HCT116 (cell line): ENCODE measurements around the gene ZYG11A.

ENCODE experiments used
- ATF3 ChIP-seq: IDR thresholded peaks from 2 replicates; pipeline ENCODE4 v1.6.1; 2012
- CTCF ChIP-seq, 3 experiments: fragments of 200-600 bp in 1 of 3; sonication (generic) in 1 of 3; IDR thresholded peaks in 2 of 3; conservative IDR thresholded peaks in 1 of 3; 2 replicates each; pipeline ENCODE4 v1.5.1; 2012 to 2017; ENCODE audit warnings: low read depth in 2 of 3, low read length in 2 of 3, antibody characterized with exemption in 1 of 3, borderline replicate concordance in 1 of 3, control low read depth in 1 of 3, mild to moderate bottlenecking in 1 of 3, mixed read lengths in 1 of 3, mixed run types in 1 of 3, moderate library complexity in 1 of 3; ENCODE audit not compliant: insufficient read depth in 1 of 3
- EGR1 ChIP-seq: IDR thresholded peaks from 2 replicates; pipeline ENCODE4 v1.6.1; 2012; ENCODE audit warnings: low read depth
- EZH2 ChIP-seq: fragments of 200-600 bp; sonication (generic); IDR thresholded peaks from 2 replicates; pipeline ENCODE4 v1.6.1; 2017; ENCODE audit warnings: antibody characterized with exemption, mixed run types
- EZH2phosphoT487 ChIP-seq: fragments of 200-600 bp; IDR thresholded peaks from 2 replicates; pipeline ENCODE4 v1.6.1; 2018; ENCODE audit warnings: antibody characterized with exemption, borderline replicate concordance
- FOSL1 ChIP-seq: IDR thresholded peaks from 2 replicates; pipeline ENCODE4 v1.6.1; 2012; ENCODE audit warnings: low read depth
- JUND ChIP-seq: IDR thresholded peaks from 2 replicates; pipeline ENCODE4 v1.6.1; 2012
- POLR2A ChIP-seq: IDR thresholded peaks from 2 replicates; pipeline ENCODE4 v1.7.0; 2011; ENCODE audit warnings: borderline replicate concordance; ENCODE audit not compliant: insufficient read depth, insufficient read length; ENCODE audit errors: extremely low read depth
- POLR2AphosphoS5 ChIP-seq: IDR thresholded peaks from 2 replicates; pipeline ENCODE4 v1.6.1; 2011; ENCODE audit warnings: mild to moderate bottlenecking, low read depth, low read length, moderate library complexity
- RAD21 ChIP-seq: IDR thresholded peaks from 2 replicates; pipeline ENCODE4 v1.6.1; 2012; ENCODE audit warnings: low read depth, mild to moderate bottlenecking
- SP1 ChIP-seq: IDR thresholded peaks from 2 replicates; pipeline ENCODE4 v1.6.1; 2012; ENCODE audit warnings: low read depth
- YY1 ChIP-seq: IDR thresholded peaks from 2 replicates; pipeline ENCODE4 v1.6.1; 2011; ENCODE audit warnings: low read length, low read depth, moderate library complexity, mild to moderate bottlenecking; ENCODE audit not compliant: insufficient replicate concordance; ENCODE audit errors: extremely low read depth
- TF ChIP-seq, protein P1 (sequence below): IDR thresholded peaks from 2 replicates; pipeline ENCODE4 v1.6.1; 2011; ENCODE audit warnings: mild to moderate bottlenecking, low read length, moderate library complexity; ENCODE audit not compliant: insufficient replicate concordance; ENCODE audit errors: extremely low read depth

- TF ChIP-seq CTCF (IDR thresholded peaks at IDR 0.05 in 2 of 3, conservative IDR thresholded peaks at IDR 0.05 in 1 of 3; ENCODE audit: borderline replicate concordance in 1 of 3, insufficient read depth in 1 of 3, low read depth in 2 of 3, low read length in 2 of 3) (no peak), EZH2 (no peak), SP1 (no peak), RAD21 (no peak), JUND (no peak), ATF3 (no peak), EGR1 (no peak), POLR2A (no peak), YY1 (no peak), EZH2phosphoT487 (no peak), POLR2AphosphoS5 (no peak), FOSL1 (no peak)
- TF ChIP-seq, protein P1, sequence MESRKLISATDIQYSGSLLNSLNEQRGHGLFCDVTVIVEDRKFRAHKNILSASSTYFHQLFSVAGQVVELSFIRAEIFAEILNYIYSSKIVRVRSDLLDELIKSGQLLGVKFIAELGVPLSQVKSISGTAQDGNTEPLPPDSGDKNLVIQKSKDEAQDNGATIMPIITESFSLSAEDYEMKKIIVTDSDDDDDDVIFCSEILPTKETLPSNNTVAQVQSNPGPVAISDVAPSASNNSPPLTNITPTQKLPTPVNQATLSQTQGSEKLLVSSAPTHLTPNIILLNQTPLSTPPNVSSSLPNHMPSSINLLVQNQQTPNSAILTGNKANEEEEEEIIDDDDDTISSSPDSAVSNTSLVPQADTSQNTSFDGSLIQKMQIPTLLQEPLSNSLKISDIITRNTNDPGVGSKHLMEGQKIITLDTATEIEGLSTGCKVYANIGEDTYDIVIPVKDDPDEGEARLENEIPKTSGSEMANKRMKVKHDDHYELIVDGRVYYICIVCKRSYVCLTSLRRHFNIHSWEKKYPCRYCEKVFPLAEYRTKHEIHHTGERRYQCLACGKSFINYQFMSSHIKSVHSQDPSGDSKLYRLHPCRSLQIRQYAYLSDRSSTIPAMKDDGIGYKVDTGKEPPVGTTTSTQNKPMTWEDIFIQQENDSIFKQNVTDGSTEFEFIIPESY = no peak
Measured at GRCh38 chr1:52928015-52928404, 85.5 kb downstream of the ZYG11A start.
